ENCODE measurements around the gene ALK. TPM values are rescaled to one million over a fixed set of nuclear protein-coding genes. Genes with fewer than 3 reads are reported as not detected.

Gene ALK
- polyA plus RNA-seq, 2 of the 4 experiments (the other 2 are of a cell fraction): not detected

- Histone ChIP-seq H3K9me3 (no peaks in the 10 kb centered on the region), H3K4me2 (no peak overlapping the region), H3K4me3 (no peak overlapping the region), H3K27ac (no peak overlapping the region), H3K4me1 (no peaks in the 10 kb centered on the region)
- ChIA-PET CTCF (interaction anchor here (1.0 to 1.1 kb wide), 2 partner anchors 23 to 67 kb away, joined by 4 read pairs; no protein-coding TSS in a partner anchor), POLR2A (no interaction called here)
- FAIRE-seq: no peak
- no peak for ATAC-seq
- 0% methylated on average over 2 of the region's 2 CpGs for WGBS (ENCODE audit: missing lambda C conversion rate)
- TF ChIP-seq TFCP2L1 (CRISPR knock-in tag; IDR thresholded peaks at IDR 0.05): no peak
- TF ChIP-seq MAZ (IDR thresholded peaks at IDR 0.05; ENCODE audit: borderline replicate concordance, low read depth, low read length): no peak
- no peak for TF ChIP-seq MAFK (IDR thresholded peaks at IDR 0.05; ENCODE audit: partially characterized antibody)
- TF ChIP-seq RNF2 (IDR thresholded peaks at IDR 0.05; ENCODE audit: borderline replicate concordance, low read depth): no peak
- no peak for TF ChIP-seq ZC3H11A (IDR thresholded peaks at IDR 0.05)
- no peak for TF ChIP-seq ZNF302 (CRISPR knock-in tag; IDR thresholded peaks at IDR 0.05)
- no peak for TF ChIP-seq RAD21 (conservative IDR thresholded peaks at IDR 0.05 in 1 of 2, IDR thresholded peaks at IDR 0.05 in 1 of 2)
- TF ChIP-seq USF2 (IDR thresholded peaks at IDR 0.05): no peak
- no peak for TF ChIP-seq RCOR1 (IDR thresholded peaks at IDR 0.05; ENCODE audit: low read depth, low read length)
- TF ChIP-seq NR3C1 (IDR thresholded peaks at IDR 0.05): no peak
- TF ChIP-seq EHF (CRISPR knock-in tag; IDR thresholded peaks at IDR 0.05): no peak
- TF ChIP-seq POLR2AphosphoS2 (conservative IDR thresholded peaks at IDR 0.05; ENCODE audit: low read length): no peak
- TF ChIP-seq FOXS1 (CRISPR knock-in tag; IDR thresholded peaks at IDR 0.05): no peak
- no peak for TF ChIP-seq HDAC2 (IDR thresholded peaks at IDR 0.05)
- TF ChIP-seq NFE2L2 (conservative IDR thresholded peaks at IDR 0.05; ENCODE audit: low read length): no peak
- no peak for TF ChIP-seq HMGXB4 (CRISPR knock-in tag; IDR thresholded peaks at IDR 0.05; ENCODE audit: borderline replicate concordance)
- TF ChIP-seq BCL3 (IDR thresholded peaks at IDR 0.05): no peak
- no peak for TF ChIP-seq HES2 (IDR thresholded peaks at IDR 0.05)
- TF ChIP-seq RFX5 (IDR thresholded peaks at IDR 0.05): no peak
- DNase-seq (ENCODE audit: low read depth in 1 of 2, low spot score in 1 of 2): no peak
Observed at GRCh38 chr2:29376541-29376940, 544.8 kb downstream of the ALK start.

- Histone ChIP-seq H3K4me2 (no peak overlapping the region), H3K9me3 (no peaks in the 10 kb centered on the region), H3K4me1 (no peaks in the 10 kb centered on the region), H3K4me3 (no peak overlapping the region), H3K27ac (no peak overlapping the region)
- DNase-seq (ENCODE audit: low read depth in 1 of 2, low spot score in 1 of 2) (no peak), FAIRE-seq (no peak), ATAC-seq (no peak)
- ChIA-PET POLR2A (no interaction called here), CTCF (interaction anchor here (1.0 to 1.1 kb wide), 2 partner anchors 22 to 66 kb away, joined by 4 read pairs; no protein-coding TSS in a partner anchor)
- TF ChIP-seq TP53 (CRISPR knock-in tag; IDR thresholded peaks at IDR 0.05) (no peak), HOXA7 (CRISPR knock-in tag; IDR thresholded peaks at IDR 0.05) (no peak), RCOR1 (IDR thresholded peaks at IDR 0.05; ENCODE audit: low read depth, low read length) (no peak), ZFP36 (IDR thresholded peaks at IDR 0.05; ENCODE audit: borderline replicate concordance, partially characterized antibody) (no peak), SMC3 (IDR thresholded peaks at IDR 0.05) (no peak), REST (IDR thresholded peaks at IDR 0.05) (no peak), CBX2 (IDR thresholded peaks at IDR 0.05; ENCODE audit: borderline replicate concordance, low read depth) (no peak), KDM1A (IDR thresholded peaks at IDR 0.05; ENCODE audit: low read depth) (no peak), POLR2A (IDR thresholded peaks at IDR 0.05; ENCODE audit: low read length) (no peak)
- WGBS (ENCODE audit: missing lambda C conversion rate): 19% methylated on average over 3 of the region's 3 CpGs
Observed at GRCh38 chr2:29375843-29376242, 545.5 kb downstream of the ALK start.

Measured in A549 (cell line).